ENCODE measurements around the gene CRYBA4.
A peak's percentile ranks its signal among the peaks of the same experiment; 100 is the strongest.

The CRYBA4 gene

DNA sequence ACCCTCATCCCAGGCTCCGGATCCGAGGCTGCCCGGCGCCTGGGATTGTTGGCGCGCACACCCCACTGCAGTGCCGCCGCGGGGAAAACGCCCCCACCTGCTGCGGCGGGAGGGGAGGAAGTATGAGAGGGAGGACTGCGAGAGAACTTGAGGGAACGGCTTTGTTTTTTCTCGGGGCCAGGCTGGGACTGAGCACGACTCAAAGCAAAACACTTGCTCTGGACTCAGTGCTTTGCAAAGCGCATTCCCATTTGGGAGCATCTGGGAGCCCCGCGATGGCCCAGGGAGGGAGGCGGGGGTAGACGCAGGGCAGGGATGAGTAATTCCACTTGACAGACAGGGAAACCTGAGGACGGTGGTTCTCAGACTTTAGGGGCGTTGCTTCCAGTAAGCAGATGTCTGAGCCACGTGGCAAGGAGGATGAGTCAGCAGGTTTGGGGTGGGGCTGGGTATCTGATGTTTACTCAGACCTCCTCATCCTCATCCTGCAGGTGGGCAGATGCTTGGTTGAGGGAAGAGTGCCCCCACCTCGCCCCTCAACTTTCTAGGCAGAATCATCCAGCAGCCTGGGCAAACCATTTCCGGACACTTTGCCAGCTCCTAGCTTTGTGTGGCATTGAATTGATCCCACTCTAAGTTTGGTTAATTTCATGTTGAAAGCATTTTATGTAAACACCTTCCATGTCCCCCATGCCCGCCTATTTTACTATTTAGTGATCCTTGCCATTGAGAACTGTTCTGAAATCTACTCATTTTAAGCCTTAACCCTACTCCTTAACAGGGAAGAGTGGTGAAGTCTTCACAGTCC, 37.1 kb downstream of the CRYBA4 start:
- peak in 38 of 56 donors; percentile 10 to 72 (median 41) for DNase-seq

DNA sequence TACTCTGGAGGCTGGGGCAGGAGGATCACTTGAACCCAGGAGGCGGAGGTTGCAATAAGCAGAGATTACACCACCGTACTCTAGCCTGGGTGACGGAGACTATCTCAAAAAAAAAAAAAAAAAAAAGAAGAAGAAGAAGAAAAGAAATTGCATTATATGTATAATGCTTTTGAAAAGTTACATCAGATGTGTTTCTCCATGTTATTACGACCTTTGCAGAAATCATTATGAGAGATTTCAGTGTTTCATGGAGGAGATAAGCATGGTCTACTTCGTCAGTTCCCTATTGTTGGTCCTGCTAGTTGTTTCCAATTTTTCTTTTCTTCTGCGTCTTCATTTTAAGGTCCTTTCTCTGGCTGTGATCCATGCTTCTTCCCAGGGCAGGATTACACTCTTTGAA, 38.6 kb downstream of the CRYBA4 start:
- no peak for DNase-seq

DNA sequence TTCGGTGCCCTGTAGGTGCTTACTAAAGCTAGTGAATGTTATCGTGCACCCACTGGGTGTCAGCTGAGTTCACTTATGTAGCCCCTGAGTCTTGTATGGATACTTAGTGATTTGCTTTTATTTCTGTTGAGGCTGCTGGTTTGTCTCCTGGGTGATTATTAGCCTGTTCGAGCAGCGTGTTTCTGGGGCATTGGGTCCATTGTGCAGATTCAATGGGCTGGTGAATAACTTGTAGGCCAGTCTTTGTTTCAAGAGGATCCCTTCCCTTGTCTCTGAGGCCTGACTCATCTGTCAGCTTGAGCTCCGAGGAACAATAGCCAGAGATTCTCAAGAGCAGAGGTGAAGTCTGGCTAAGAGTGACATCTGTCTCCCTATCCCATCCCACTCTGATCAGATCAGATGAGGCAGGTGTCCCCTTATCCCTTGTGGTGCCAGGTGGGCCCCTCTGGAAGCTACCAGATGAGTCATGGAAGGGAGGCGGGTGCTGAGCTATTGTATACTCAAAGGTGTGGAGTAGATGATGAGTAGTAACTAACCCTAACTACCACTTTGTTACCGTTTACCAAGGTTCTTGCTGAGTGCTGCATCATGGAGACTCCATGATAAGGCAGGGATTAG, 39.3 kb downstream of the CRYBA4 start:
- peak in 1 of 56 donors; percentile 15 for DNase-seq

DNA sequence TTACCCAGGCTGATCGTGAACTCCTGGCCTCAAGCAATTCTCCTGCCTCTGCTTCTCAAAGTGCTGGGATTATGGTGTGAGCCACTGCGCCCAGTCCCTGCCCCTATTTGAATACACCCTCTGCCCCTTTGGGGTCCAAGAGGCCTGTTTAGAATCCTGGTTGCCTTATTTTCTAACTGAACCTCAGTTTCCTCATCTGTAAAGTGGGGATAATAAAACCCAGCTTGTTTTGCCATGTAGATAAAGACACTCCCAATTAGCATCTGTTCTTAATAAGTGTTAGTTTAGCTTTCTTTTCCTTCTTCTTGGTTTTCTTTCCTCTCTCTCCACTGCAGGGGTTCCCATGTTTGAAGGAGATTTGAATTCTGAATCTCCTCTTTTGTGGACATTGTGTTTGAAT, 40.4 kb downstream of the CRYBA4 start:
- no peak for DNase-seq

DNA sequence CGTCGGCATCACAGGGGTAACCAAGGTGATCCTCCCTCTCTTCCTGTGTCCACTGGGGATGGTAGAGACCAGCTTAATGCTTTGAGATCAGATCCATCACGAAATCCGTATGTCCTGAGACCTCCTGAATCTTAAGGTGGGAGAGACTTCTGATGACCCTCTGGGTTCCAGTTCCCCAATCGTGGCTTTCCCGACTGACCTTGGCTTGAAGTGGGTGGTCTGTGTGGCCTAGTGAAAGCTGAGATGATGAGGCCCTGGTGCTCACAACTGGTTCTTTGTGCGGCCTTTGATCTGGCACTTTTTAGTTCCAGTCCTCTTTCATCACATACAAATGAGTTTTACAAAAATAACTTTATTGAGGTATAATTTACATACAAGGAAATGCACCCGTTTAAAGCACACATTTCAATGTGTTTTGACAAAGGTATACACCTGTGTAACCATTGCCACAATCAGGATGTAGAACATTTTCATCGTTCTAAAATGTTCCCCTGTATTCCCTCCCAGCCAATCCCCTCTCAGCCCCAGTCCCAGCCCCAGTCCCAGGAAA, 41.7 kb downstream of the CRYBA4 start:
- DNase-seq: no peak

DNA sequence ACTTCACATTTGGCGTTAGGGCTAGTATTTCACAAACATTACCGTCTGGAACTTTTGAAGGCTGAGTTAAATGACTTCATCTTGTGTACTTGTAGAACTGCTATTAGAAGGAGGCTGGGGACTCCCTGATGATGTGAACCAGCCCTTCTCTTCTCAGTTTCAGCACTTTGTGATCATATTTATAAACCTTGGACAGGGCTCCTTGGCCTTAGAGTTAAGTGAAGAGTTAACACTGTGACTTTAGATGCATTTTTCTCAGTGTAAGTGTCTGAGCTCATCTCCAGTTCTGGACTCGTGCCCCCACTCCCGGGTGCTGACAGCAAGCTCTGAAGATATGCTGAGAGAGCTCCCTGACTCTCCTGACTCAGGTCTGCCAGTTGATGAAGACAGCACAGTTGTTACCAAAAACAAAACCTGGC, 44.1 kb downstream of the CRYBA4 start:
- DNase-seq: no peak

DNA sequence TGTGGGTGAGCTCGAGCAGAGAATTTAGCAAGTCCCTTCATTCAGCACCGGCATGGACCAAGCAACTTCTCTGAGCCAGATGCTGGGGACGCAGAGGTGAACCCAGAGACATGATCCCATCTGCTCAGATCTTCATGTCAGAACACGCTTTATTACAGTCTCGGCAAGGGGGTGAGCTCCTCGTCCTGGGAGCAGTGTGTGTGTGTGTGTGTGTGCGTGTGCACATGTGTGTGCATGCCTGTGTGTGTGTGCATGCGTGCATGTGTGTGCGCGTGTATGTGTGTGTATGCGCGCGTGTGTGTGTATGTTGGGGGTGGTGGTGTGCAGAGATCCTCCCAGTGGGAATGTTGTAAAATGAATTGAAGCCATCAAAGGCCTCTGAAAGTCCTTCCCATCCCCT, 45.4 kb downstream of the CRYBA4 start:
- no peak for DNase-seq

DNA sequence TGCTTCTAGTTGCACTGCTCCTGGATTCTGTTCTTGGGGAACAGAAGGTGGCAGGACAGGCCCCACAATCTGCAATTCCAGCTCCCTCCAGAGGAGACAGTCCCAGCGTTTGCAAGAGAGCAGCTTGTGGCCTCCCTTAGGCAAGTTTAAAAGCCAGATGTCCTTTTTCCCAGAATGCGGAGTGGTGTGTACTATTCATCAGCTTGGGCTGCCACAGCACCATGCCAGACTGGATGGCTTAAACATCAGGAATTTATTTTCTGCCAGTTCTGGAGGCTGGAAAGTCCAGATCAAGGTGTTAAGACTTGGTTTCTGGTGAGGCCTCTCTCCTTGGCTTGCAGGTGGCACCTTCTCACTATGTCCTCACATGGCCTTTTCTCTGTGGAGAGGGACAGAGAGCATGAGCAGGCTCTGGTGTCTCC, 47.3 kb downstream of the CRYBA4 start:
- no peak for DNase-seq

DNA sequence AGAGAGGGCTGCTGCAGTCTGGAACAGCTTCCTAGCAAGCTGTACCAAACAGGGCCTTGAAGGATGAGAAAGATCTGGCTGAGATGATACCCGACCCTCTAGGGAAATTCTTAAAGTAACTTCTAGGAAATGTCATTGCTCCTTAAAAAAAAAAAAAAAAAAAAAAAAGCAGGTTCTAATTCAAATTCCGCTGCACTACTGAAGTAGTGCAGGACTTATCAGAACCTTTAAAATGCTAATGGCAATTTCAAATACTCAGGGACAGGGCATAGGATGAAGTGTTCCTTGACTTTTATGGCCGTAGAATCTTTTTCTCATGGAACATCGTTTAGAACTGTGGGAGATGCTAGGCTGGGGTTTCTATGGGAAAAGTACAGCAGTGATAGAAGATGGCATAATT, 48.7 kb downstream of the CRYBA4 start:
- no peak for DNase-seq

DNA sequence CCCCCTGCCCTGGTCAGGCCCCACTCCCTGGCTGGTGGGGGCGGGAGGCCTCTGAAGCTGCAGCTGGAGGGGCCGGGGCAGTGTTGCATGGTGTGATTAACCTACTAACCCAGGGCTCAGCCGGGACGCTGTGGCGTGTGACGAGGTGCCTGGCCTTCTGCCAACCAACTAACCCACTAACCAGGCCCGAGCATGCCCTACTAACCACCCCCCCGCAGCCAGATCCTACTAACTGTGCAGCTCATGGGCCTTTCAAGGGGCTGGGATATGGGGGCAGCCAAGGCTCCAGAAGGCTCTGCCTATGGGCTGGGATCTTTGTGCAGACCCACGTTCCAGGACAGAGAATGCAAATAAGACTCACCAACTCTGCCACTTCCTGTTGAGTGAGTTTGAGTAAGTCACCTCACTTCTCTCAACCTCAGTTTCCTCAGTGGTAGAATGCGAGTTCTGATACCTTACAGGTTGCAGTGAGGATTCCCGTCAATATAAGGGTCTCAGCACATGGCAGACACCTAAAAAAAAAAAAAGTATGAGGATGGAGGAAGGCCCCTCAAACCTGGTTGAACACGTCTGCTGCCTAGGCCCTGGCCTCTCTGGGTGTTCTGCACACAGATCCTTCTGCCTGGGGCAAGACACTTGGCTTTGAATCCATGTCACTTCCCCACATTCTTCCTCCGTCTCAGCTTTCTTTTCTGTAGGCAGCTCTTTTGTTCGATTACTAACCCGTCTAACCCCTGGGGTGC, 49.7 kb downstream of the CRYBA4 start:
- DNase-seq: peak in 2 of 56 donors; percentile 18 to 32

DNA sequence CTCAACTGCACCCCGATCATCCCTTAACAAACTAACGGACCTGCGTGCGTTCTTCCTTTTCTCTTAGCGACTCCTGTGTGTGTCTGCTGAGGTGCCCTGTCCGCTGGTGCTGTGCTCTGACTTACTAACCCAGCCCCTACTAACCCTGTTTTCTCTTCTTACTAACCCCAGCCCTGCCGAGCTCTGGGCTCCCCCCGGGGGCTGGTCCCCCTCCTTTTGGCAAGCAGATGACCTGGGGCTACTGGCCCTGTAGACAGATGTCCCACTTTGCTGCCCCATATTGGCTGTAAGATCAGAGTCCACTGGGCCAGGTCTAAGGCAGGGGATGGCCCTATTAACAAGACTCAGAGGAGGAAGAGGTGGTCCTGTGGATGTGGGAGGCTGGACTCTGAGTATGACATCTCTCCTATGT, 50.3 kb downstream of the CRYBA4 start:
- DNase-seq: no peak

DNA sequence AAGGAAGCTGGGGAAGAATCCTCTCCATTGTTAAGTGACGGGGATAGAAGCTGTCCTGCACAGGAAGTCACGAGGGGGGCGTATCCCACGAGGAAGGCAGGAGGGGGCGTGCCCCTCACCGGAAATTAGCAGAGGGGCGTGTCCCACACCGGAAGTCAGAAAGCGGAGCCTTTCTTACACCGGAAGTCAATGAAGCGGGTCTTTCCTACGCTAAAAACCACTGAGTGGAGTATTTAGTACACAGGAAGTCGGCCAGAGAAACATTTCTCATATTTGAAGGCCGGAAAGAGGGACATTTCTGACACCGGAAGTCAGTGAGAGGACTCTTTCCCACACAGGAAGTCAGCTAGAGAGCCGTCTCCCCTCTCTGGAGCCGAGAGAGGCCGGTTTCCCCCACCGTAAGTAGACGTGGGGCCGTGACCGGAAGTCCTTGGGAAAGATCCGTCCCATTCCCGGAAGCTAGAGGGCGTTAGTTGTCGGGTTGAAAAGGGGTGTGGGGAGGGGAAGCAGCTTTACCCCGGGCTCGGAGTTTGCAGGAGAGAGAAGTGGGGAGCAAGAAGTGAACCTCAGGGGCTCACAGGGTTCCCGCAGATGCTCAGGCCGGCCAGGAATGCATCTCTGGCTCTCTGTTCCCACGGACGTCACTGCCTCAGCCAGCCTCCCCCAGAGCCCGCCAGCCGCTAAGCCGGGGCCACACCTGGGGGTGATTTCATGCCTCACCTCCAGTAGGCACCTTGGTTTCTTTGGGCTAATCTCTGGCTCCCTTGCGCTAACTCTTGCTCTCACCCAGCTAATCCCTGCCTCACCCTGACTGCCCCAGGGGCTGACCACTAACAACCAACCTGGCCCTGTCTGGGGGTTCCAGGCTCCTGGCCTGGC, 51.1 kb downstream of the CRYBA4 start:
- peak; percentile 56 to 96 (median 86) for DNase-seq

DNA sequence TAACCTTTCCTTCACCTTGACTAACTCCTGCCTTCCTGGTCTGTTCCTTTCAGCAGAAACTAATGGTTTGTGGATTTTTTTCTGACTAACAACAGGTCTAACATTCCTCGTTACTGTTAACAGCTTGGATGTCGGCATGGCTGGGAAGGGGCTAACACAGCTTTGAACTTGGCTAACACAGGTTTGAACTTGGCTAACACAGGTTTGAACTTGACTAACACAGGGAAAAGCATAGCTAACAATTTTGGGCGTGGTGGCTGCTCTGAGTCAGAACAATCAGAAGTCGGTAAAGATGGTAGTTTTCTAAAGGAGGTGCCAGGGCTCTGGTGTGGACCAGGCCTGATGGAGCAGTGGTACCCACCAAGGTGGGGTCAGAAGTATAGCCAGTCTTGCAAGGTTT, 51.7 kb downstream of the CRYBA4 start:
- no peak for DNase-seq

DNA sequence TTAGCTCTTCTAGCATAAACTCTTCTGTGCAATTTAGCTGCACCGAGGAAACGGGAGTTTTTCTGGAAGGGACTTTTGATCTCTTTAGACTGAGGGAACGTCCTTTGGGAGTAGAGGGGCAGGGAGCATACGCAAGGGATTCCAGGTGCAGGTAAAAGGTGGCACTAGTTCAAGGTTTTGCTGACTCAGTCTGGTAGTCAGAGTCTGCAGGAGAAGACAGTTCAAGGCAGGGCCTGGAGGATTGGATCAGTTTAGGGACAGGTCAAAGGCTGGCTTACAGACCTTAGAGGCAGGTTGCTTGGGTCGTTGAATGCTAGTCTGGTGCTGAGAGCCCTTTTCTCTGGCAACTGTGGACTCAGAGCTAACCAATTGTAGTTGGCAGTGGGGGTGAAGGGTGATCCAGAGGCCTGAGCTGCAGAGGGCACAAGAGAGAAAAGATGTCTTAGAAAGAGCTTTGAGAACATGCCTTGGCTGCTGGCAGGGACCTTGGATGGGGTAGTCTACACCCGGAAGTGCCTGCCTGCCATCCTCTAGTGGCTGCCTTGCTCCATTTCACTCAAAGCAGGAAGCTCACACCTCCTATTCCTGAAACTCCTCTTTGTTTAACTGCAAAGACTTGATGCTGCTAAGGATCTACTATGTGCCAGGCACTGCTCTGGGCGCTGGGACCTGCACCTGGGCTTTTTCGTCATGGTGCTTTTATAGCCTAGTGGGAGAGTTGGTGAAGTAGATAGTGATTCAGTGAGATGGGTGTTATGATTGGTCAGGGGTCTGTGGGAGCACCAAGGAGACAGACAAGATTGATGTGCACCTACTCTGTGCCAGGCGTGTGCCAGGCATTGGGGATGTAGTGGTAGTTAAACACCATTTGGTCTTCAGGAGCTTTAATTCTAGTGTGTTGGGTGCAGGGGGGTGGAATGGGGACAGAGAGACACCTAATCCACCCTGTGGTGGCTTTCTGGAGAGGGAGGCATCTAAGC, 52.7 kb downstream of the CRYBA4 start:
- no peak for DNase-seq

DNA sequence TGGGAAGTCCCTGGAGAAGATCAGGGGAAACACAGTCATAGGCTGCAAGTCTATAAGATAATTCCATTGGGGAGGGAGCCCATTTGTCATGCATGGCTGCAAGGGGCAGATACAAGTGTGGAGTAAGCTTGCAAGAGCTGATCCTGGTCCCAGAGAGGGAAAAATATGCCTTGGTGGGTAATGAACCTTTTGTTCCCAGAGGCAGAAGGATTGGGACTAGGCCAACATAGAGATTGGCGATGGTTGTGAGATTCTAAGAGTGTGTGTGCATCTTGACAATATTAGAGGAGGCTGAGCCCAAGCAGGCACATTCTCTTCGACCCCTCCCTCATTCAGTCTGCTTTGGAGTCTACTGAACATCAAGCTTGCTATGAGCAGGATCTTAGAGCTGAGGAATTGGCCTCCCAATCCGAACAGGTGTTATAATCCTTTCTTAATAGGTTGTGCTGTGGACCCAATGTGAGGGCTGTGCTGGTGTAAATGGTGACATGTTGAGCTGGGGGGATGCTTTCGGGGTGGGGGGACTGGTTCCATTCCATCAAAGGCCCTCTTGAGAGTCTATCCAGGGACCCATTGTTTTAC, 54.0 kb downstream of the CRYBA4 start:
- no peak for DNase-seq

DNA sequence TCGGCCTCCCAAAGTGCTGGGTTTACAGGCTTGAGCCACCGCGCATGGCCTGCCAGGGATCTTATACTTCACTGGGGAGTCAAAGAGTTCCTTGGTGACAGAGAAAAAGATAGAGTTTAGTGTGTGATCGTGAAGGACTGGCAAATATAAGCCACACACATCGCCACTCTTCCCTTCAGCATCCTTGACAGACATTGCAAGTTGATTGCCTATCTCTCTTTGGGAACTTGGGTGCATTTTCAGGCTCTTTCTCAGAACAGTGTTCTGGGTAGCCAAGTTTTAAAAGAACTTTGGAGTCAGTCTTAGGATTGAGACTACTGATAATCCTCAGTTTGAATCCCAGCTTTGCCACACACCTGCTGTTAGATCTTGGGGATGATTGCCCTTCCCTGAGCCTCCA, 55.5 kb downstream of the CRYBA4 start:
- no peak for DNase-seq

DNA sequence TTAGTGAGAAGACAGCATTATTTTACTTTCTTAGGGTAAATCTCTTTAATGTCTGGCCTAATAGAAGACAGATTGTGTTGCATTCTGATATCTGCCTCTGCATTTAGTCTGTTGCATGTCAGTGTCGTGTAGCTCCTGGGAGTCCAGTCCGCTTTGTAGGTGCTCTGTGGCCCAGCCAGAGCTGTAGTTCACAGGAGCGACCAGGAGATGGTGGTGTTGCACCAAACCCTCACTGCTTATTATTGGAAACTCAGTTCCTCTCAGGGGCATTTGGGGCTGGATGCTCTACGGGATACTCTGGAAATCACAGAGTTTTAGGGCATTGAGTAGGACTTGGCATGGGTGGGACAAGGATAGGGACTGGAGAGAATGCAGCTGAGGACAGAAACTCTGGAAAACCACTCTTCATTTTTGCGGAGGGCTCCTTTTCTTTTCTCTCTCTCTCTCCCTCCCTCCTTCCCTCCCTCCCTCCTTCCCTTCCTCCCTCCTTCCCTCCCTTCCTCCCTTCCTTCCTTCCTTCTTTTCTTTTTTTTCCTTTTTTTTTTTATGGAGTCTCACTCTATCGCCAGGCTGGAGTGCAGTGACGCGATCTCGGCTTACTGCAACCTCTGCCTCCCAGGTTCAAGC, 57.4 kb downstream of the CRYBA4 start:
- DNase-seq: peak in 50 of 56 donors; percentile 10 to 86 (median 45)
